ENCODE results near the gene GRM8.

GRM8 gene

GRCh38 chr7:126696256-126697038, 556.3 kb downstream of the GRM8 start:
- no peak overlapping the region for H3K4me2 ChIP-seq (ENCODE audit: low read length)
- H3K79me2 ChIP-seq (ENCODE audit: insufficient read depth, low read length): no peaks in the 10 kb centered on the region
- H4K20me1 ChIP-seq (ENCODE audit: insufficient read depth, low read length): no peaks in the 10 kb centered on the region
- no peak overlapping the region for H2AFZ ChIP-seq (ENCODE audit: low read length)
- no peaks in the 10 kb centered on the region for H3K9me2 ChIP-seq (ENCODE audit: low read depth, low read length)
- no peaks in the 10 kb centered on the region for H3K9me3 ChIP-seq (ENCODE audit: low read length)
- no peak overlapping the region for H3K9ac ChIP-seq (ENCODE audit: low read length)
- no peaks in the 10 kb centered on the region for H3K36me3 ChIP-seq (ENCODE audit: insufficient read depth, low read length)
- no peak overlapping the region for H3K4me3 ChIP-seq (ENCODE audit: low read depth, low read length, poor library complexity, severe bottlenecking)
- no peak overlapping the region for H3K27ac ChIP-seq (ENCODE audit: low read depth, low read length, poor library complexity, severe bottlenecking)
- no peak for TF ChIP-seq CTCF (IDR thresholded peaks at IDR 0.05; ENCODE audit: low read length)
- TF ChIP-seq EZH2 (IDR thresholded peaks at IDR 0.05; ENCODE audit: borderline replicate concordance, low read length): no peak
- peaks cover 10% of the 10 kb centered on the region for H3K4me1 ChIP-seq (ENCODE audit: insufficient read depth, low read length, severe bottlenecking)
- no peaks in the 10 kb centered on the region for H3F3A ChIP-seq (ENCODE audit: insufficient read depth, low read length)
- H3K27me3 ChIP-seq (ENCODE audit: insufficient read depth, low read length): no peaks in the 10 kb centered on the region

- Histone ChIP-seq H3K9ac (ENCODE audit: low read length) (no peak overlapping the region), H3K4me2 (ENCODE audit: low read length) (no peak overlapping the region), H3K27me3 (ENCODE audit: insufficient read depth, low read length) (no peaks in the 10 kb centered on the region; the same call in 1 of the 2 replicates), H2AFZ (ENCODE audit: low read length) (no peak overlapping the region), H3K27ac (ENCODE audit: low read depth, low read length, poor library complexity, severe bottlenecking) (no peak overlapping the region), H4K20me1 (ENCODE audit: insufficient read depth, low read length) (no peaks in the 10 kb centered on the region), H3K9me2 (ENCODE audit: low read depth, low read length) (no peaks in the 10 kb centered on the region), H3K4me1 (ENCODE audit: insufficient read depth, low read length, severe bottlenecking) (no peaks in the 10 kb centered on the region), H3K36me3 (ENCODE audit: insufficient read depth, low read length) (no peaks in the 10 kb centered on the region), H3K4me3 (ENCODE audit: low read depth, low read length, poor library complexity, severe bottlenecking) (no peak overlapping the region), H3F3A (ENCODE audit: insufficient read depth, low read length) (no peaks in the 10 kb centered on the region), H3K79me2 (ENCODE audit: insufficient read depth, low read length) (no peaks in the 10 kb centered on the region), H3K9me3 (ENCODE audit: low read length) (no peaks in the 10 kb centered on the region)
- TF ChIP-seq EZH2 (IDR thresholded peaks at IDR 0.05; ENCODE audit: borderline replicate concordance, low read length) (no peak), CTCF (IDR thresholded peaks at IDR 0.05; ENCODE audit: low read length) (no peak)
Observed at GRCh38 chr7:126690848-126691751, 561.6 kb downstream of the GRM8 start.

GRCh38 chr7:126690104-126690503, 562.6 kb downstream of the GRM8 start:
- Histone ChIP-seq H4K20me1 (ENCODE audit: insufficient read depth, low read length) (no peaks in the 10 kb centered on the region), H3K27me3 (ENCODE audit: insufficient read depth, low read length) (no peaks in the 10 kb centered on the region; the same call in 1 of the 2 replicates), H3K4me1 (ENCODE audit: insufficient read depth, low read length, severe bottlenecking) (no peaks in the 10 kb centered on the region), H2AFZ (ENCODE audit: low read length) (no peak overlapping the region), H3F3A (ENCODE audit: insufficient read depth, low read length) (no peaks in the 10 kb centered on the region), H3K9me2 (ENCODE audit: low read depth, low read length) (no peaks in the 10 kb centered on the region), H3K79me2 (ENCODE audit: insufficient read depth, low read length) (no peaks in the 10 kb centered on the region), H3K27ac (ENCODE audit: low read depth, low read length, poor library complexity, severe bottlenecking) (no peak overlapping the region), H3K4me2 (ENCODE audit: low read length) (no peak overlapping the region), H3K4me3 (ENCODE audit: low read depth, low read length, poor library complexity, severe bottlenecking) (no peak overlapping the region), H3K9ac (ENCODE audit: low read length) (no peak overlapping the region), H3K9me3 (ENCODE audit: low read length) (no peaks in the 10 kb centered on the region), H3K36me3 (ENCODE audit: insufficient read depth, low read length) (no peaks in the 10 kb centered on the region)
- no peak for TF ChIP-seq CTCF (IDR thresholded peaks at IDR 0.05; ENCODE audit: low read length)
- no peak for TF ChIP-seq EZH2 (IDR thresholded peaks at IDR 0.05; ENCODE audit: borderline replicate concordance, low read length)
